PC-3 (cell line): ENCODE data around the gene ANAPC4. TPM values are rescaled to one million over a fixed set of nuclear protein-coding genes. Genes with fewer than 3 reads are reported as not detected.

Source experiments
- ATAC-seq: fragments of 200-7000 bp; cut with Tn5 transposase; 2 replicates; pipeline ENCODE4 v1.9.1; 2020; ENCODE audit warnings: mild to moderate bottlenecking, moderate library complexity
- BruUV-seq: library from RNA; stranded (reverse); fragments of 400-500 nt; replicated peaks from 2 replicates; lab custom pipeline; 2021; lab: Mats Ljungman, UMichigan
- CTCF ChIA-PET: fragments of 300-600 bp; sonication (Branson Sonifier 250); formaldehyde crosslinking; loops from one replicate; lab custom pipeline; 2022; ENCODE audit warnings: antibody characterized with exemption; lab: Charles Lee
- POLR2A ChIA-PET: fragments of 300-600 bp; sonication (Branson Sonifier 250); formaldehyde crosslinking; loops from one replicate; lab custom pipeline; 2022; ENCODE audit warnings: antibody characterized with exemption; ENCODE audit not compliant: unreplicated experiment; lab: Charles Lee
- DNase-seq: peaks from one replicate; pipeline ENCODE4 v3.0.0-alpha.2; 2015
- H2AFZ ChIP-seq: fragments of 300-600 bp; sonication (generic); 2 replicates; pipeline ENCODE4 v1.6.0; 2016; ENCODE audit warnings: antibody characterized with exemption, low read length
- H3F3A ChIP-seq: fragments of 300-600 bp; sonication (generic); one replicate; pipeline ENCODE4 v1.6.0; 2017; ENCODE audit warnings: antibody characterized with exemption, low read length, control low read depth, mild to moderate bottlenecking; ENCODE audit not compliant: unreplicated experiment
- H3K27ac ChIP-seq: fragments of 300-600 bp; sonication (generic); 2 replicates; pipeline ENCODE4 v1.5.1; 2016; ENCODE audit warnings: mild to moderate bottlenecking, low read length
- H3K27me3 ChIP-seq: fragments of 300-600 bp; sonication (generic); 2 replicates; pipeline ENCODE4 v1.6.1; 2016; ENCODE audit warnings: low read length, mixed read lengths
- H3K36me3 ChIP-seq: fragments of 300-600 bp; sonication (generic); 2 replicates; pipeline ENCODE4 v1.6.1; 2016; ENCODE audit warnings: low read depth, mixed run types, low read length, mixed read lengths
- H3K4me1 ChIP-seq: fragments of 300-600 bp; sonication (generic); 2 replicates; pipeline ENCODE4 v1.5.1; 2016; ENCODE audit warnings: low read length; ENCODE audit not compliant: insufficient read depth
- H3K4me2 ChIP-seq: fragments of 300-600 bp; sonication (generic); 2 replicates; pipeline ENCODE4 v1.6.0; 2016; ENCODE audit warnings: low read length
- H3K4me3 ChIP-seq: fragments of 300-600 bp; sonication (generic); 2 replicates; pipeline ENCODE4 v1.5.1; 2016; ENCODE audit warnings: mild to moderate bottlenecking, low read length, mixed read lengths
- H3K79me2 ChIP-seq: fragments of 300-600 bp; sonication (generic); 2 replicates; pipeline ENCODE4 v1.6.1; 2017; ENCODE audit warnings: low read length, mixed read lengths
- H3K9ac ChIP-seq: fragments of 300-600 bp; sonication (generic); 2 replicates; pipeline ENCODE4 v1.6.0; 2016; ENCODE audit warnings: mild to moderate bottlenecking, low read length
- H3K9me2 ChIP-seq: fragments of 300-600 bp; sonication (generic); replicated peaks from 2 replicates; pipeline ENCODE4 v1.6.1; 2016; ENCODE audit warnings: mixed run types, low read length, mixed read lengths
- H3K9me3 ChIP-seq: fragments of 300-600 bp; sonication (generic); 2 replicates; pipeline ENCODE4 v1.6.1; 2016; ENCODE audit warnings: low read length, mixed read lengths
- H4K20me1 ChIP-seq: fragments of 300-600 bp; sonication (generic); 2 replicates; pipeline ENCODE4 v1.6.1; 2016; ENCODE audit warnings: low read length, mixed read lengths
- CTCF ChIP-seq: fragments of 300-600 bp; sonication (generic); conservative IDR thresholded peaks from 2 replicates; pipeline ENCODE4 v1.5.1; 2017; ENCODE audit warnings: antibody characterized with exemption, low read depth, mild to moderate bottlenecking, low read length
- EZH2 ChIP-seq: fragments of 300-600 bp; sonication (generic); IDR thresholded peaks from one replicate; pipeline ENCODE4 v1.6.1; 2017; ENCODE audit warnings: antibody characterized with exemption, mild to moderate bottlenecking, low read length; ENCODE audit not compliant: unreplicated experiment
- EZH2phosphoT487 ChIP-seq: fragments of 300-600 bp; sonication (generic); IDR thresholded peaks from 2 replicates; pipeline ENCODE4 v1.6.1; 2018; ENCODE audit warnings: mild to moderate bottlenecking, antibody characterized with exemption, low read length, borderline replicate concordance
- intact Hi-C: fragments of 100-400 bp; cut with micrococcal nuclease; formaldehyde crosslinking; loops from 2 replicates; pipeline ENCODE4 v1.9.0; 2023
- total RNA-seq: library from RNA; depleted of rRNA; stranded (reverse); fragments of >200 nt; gene quantifications from 2 replicates; pipeline ENCODE4 v1.2.3, GENCODE V29; 2014

The ANAPC4 gene
- total RNA-seq, 1 experiment from 2014 or later = 11.3 TPM

GRCh38 chr4:25330905-25331808 lies 45.9 kb upstream of the ANAPC4 start:
- POLR2A ChIA-PET = interaction anchor here (0.5 kb wide), 1 partner anchor 8 kb away, joined by 3 read pairs; no protein-coding TSS in a partner anchor
- CTCF ChIA-PET = no interaction called here
- no peak overlapping the region for H3K9ac ChIP-seq

GRCh38 chr4:25343671-25344070 lies 33.4 kb upstream of the ANAPC4 start:
- Histone ChIP-seq H2AFZ (no peak overlapping the region), H3K27me3 (no peaks in the 10 kb centered on the region), H3F3A (no peaks in the 10 kb centered on the region), H3K9me3 (no peaks in the 10 kb centered on the region), H4K20me1 (no peaks in the 10 kb centered on the region), H3K4me3 (no peak overlapping the region), H3K36me3 (no peaks in the 10 kb centered on the region), H3K27ac (no peak overlapping the region), H3K4me2 (no peak overlapping the region), H3K9me2 (no peaks in the 10 kb centered on the region), H3K4me1 (no peaks in the 10 kb centered on the region), H3K79me2 (no peaks in the 10 kb centered on the region), H3K9ac (no peak overlapping the region)
- ChIA-PET POLR2A (no interaction called here), CTCF (no interaction called here)
- peak; percentile 13 for DNase-seq
- TF ChIP-seq CTCF (no peak), EZH2 (no peak), EZH2phosphoT487 (no peak)
- intact Hi-C loops = no loop called here
- BruUV-seq = no TSS peak
- ATAC-seq = peak; percentile 38

More at GRCh38 chr4:25330905-25331808, 45.9 kb upstream of the ANAPC4 start:
- Histone ChIP-seq H3F3A (no peaks in the 10 kb centered on the region), H3K36me3 (no peaks in the 10 kb centered on the region), H3K9me2 (no peaks in the 10 kb centered on the region), H3K27ac (no peak overlapping the region), H2AFZ (no peak overlapping the region), H3K4me1 (no peaks in the 10 kb centered on the region), H3K27me3 (no peaks in the 10 kb centered on the region), H3K9me3 (no peaks in the 10 kb centered on the region), H3K4me3 (no peak overlapping the region), H4K20me1 (no peaks in the 10 kb centered on the region), H3K79me2 (no peaks in the 10 kb centered on the region), H3K4me2 (no peak overlapping the region)
- intact Hi-C loops = no loop called here
- no TSS peak for BruUV-seq
- no peak for ATAC-seq
- TF ChIP-seq EZH2phosphoT487 = no peak
- TF ChIP-seq CTCF = no peak
- TF ChIP-seq EZH2 = no peak
- DNase-seq = no peak

- no peaks in the 10 kb centered on the region for H4K20me1 ChIP-seq
- no peaks in the 10 kb centered on the region for H3K9me2 ChIP-seq
- DNase-seq (no peak), ATAC-seq (no peak)
- no peak overlapping the region for H3K9ac ChIP-seq
- intact Hi-C loops = no loop called here
- no peaks in the 10 kb centered on the region for H3K27me3 ChIP-seq
- H3K4me2 ChIP-seq = no peak overlapping the region
- H3K36me3 ChIP-seq = no peaks in the 10 kb centered on the region
- no TSS peak for BruUV-seq
- H2AFZ ChIP-seq = no peak overlapping the region
- no peak overlapping the region for H3K27ac ChIP-seq
- H3K9me3 ChIP-seq = no peaks in the 10 kb centered on the region
- CTCF ChIA-PET = no interaction called here
- H3K79me2 ChIP-seq = no peaks in the 10 kb centered on the region
- no peaks in the 10 kb centered on the region for H3F3A ChIP-seq
- no peak for TF ChIP-seq EZH2
- no peak for TF ChIP-seq EZH2phosphoT487
- POLR2A ChIA-PET = no interaction called here
- no peaks in the 10 kb centered on the region for H3K4me1 ChIP-seq
- no peak overlapping the region for H3K4me3 ChIP-seq
These were observed 31.3 kb upstream of the ANAPC4 start for GRCh38 chr4:25345744-25346143.
